GM10248 (cell line): ENCODE results near the gene XCL1.

Experiments used
- CTCF ChIA-PET: fragments of 300-600 bp; sonication (Branson Sonifier 250); formaldehyde crosslinking; extraction: SDS; loops from one replicate; lab custom pipeline; 2021; ENCODE audit warnings: antibody characterized with exemption; lab: Yijun Ruan, JAX
- POLR2A ChIA-PET: fragments of 350-650 bp; sonication (Branson Sonifier 250); formaldehyde crosslinking; extraction: SDS; loops from one replicate; lab custom pipeline; 2020; ENCODE audit warnings: antibody characterized with exemption; lab: Yijun Ruan, JAX
- DNase-seq: peaks from one replicate; pipeline ENCODE4 v3.0.0; 2012; ENCODE audit errors: extremely low spot score
- CTCF ChIP-seq: IDR thresholded peaks from 2 replicates; pipeline ENCODE4 v1.5.1; 2012; ENCODE audit warnings: mild to moderate bottlenecking, low read depth; ENCODE audit errors: extremely low read depth, missing control alignments, control extremely low read depth

The XCL1 gene

DNA sequence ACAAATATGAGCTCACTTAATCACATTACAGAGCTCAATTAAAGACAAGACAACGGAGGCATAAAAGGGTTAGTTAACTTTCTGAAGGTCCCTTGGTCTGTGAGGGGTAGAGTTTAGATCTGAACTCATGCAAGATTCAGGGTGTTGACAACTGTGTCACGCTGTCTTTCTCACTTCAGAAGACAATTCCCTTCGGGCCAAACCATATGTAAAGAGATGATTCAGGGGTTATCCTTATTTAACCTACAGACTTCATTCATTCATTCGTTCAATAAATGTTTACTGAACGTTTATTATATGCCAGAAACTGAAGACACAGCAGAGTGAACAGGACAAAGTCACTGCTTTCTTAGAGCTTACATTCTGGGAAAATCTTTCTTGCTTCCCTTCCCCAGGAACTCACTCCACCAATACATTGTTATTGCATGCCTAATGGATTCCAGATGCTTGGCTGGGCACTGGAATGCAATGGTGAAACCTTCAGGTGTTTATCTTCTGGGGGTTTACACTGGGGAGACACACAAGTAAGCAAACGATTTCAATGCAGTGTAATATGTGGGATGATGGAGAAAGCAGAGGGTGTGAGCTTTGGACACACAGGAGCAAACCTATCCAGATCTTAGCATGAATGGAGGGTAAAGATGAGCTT lies 6.4 kb downstream of the XCL1 start:
- TF ChIP-seq CTCF: no peak
- no peak for DNase-seq
- POLR2A ChIA-PET: no interaction called here

DNA sequence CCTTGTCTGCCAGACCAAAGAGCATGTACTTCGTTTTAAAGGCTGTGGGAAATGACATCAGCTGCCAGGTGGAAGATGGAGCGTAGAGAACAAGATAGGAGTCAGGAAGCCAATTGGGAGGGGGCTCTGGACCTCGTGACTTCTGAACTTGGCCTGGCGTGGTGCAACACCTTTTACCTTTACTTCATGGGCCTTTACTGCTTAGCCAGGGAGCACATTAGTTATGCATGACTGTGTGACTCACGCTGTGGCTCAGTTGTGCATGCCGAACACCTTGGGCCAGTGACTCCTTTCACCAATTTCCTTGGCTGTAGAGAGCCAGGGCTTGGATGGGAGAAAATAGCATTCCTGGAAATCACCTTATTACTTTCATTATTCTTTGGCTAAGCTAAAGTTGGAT lies 7.2 kb downstream of the XCL1 start:
- ChIA-PET CTCF (interaction anchor here (1.2 to 1.8 kb wide), 3 partner anchors 20 to 964 kb away, joined by 3 to 9 read pairs (median 5); no protein-coding TSS in a partner anchor), POLR2A (no interaction called here)
- DNase-seq: no peak
- TF ChIP-seq CTCF: no peak

More for the DNA sequence above, 6.4 kb downstream of the XCL1 start:
- CTCF ChIA-PET: interaction anchor here (1.2 to 1.8 kb wide), 4 partner anchors 14 to 965 kb away, joined by 3 to 9 read pairs (median 3); no protein-coding TSS in a partner anchor

- TF ChIP-seq CTCF: no peak
- ChIA-PET POLR2A (no interaction called here), CTCF (interaction anchor here (0.9 to 1.9 kb wide), 5 partner anchors 9 to 242 kb away, joined by 3 to 6 read pairs (median 3); no protein-coding TSS in a partner anchor)
These were observed 8.8 kb downstream of the XCL1 start for GRCh38 chr1:168585191-168585590.

DNA sequence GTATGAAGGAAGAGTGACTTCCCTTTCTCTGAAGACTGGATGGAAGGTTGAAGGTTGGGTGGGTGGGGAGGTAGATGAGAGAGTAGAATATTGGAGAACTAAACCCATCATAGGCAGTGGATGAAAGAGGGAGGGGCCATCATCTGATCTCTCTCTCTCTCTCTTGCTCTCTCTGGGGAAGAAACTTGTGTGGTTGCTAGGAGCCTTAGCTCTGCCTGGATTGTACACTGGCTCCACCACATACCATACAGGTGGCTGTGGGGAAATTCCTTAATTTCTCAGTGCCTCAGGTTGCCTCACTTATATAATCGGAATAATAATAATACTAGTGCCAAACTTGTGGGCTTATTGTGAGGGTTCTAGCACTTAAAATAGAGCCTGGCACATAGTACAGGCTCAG lies 9.5 kb downstream of the XCL1 start:
- POLR2A ChIA-PET: no interaction called here
- CTCF ChIA-PET: interaction anchor here (0.9 to 1.9 kb wide), 6 partner anchors 9 to 243 kb away, joined by 3 to 6 read pairs (median 3); no protein-coding TSS in a partner anchor
- no peak for DNase-seq
- no peak for TF ChIP-seq CTCF

More at GRCh38 chr1:168585191-168585590, 8.8 kb downstream of the XCL1 start:
- no peak for DNase-seq

- no peak for DNase-seq
- CTCF ChIA-PET: no interaction called here
- POLR2A ChIA-PET: no interaction called here
- no peak for TF ChIP-seq CTCF
These were observed 12.8 kb downstream of the XCL1 start for GRCh38 chr1:168589167-168589566.

DNA sequence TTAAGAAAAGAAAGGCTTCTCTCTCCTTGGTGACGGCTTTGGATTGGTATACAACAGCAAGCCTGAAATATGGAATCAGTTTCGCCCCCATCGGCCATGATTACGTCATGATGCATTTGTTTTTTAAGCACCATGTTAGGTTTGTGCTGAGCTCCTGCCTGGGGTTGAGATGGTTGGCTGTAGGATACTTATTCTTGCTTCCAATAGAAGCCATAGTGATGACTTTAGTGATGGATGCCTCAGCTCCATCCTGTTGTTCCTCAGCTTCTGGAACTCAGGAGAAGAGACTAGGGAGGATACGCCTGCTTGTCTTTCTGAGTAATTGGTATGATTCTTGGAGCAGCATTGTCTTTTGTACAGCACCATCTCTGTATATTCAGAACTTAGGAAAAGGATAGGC lies 14.7 kb downstream of the XCL1 start:
- CTCF ChIA-PET: interaction anchor here (1.0 to 1.8 kb wide), 4 partner anchors 9 to 24 kb away, joined by 3 to 4 read pairs (median 4); no protein-coding TSS in a partner anchor
- POLR2A ChIA-PET: no interaction called here
- TF ChIP-seq CTCF: no peak
- no peak for DNase-seq
